HG02610 (cell line): Measurements from ENCODE around the gene CST3.
"Not testable (repeated sequence)": the region's sequence is repeated elsewhere in the genome, so short reads cannot be mapped to it uniquely, and the experiment has no call there.

ENCODE experiments used
- ATAC-seq: cut with Tn5 transposase; IDR thresholded peaks from one replicate; pipeline ENCODE4 v1.9.1; 2021; ENCODE audit warnings: mild to moderate bottlenecking, moderate library complexity; ENCODE audit not compliant: unreplicated experiment

The CST3 gene

GRCh38 chr20:23637282-23638221 lies at the start of gene CST3:
TSS of gene CST3 (minus strand) at chr20:23637955. CDS start at chr20:23637862, 93 bp downstream.
- peak; percentile 45 for ATAC-seq

GRCh38 chr20:23686046-23686750 lies 48.4 kb upstream of the CST3 start:
- ATAC-seq: no peak

GRCh38 chr20:23685529-23685896 lies 47.8 kb upstream of the CST3 start:
- ATAC-seq: not testable (repeated sequence)

- ATAC-seq: no peak
Observed at GRCh38 chr20:23684261-23684660, 46.5 kb upstream of the CST3 start.

- ATAC-seq: no peak
Observed at GRCh38 chr20:23683807-23684206, 46.1 kb upstream of the CST3 start.

GRCh38 chr20:23683281-23683680 lies 45.5 kb upstream of the CST3 start:
- ATAC-seq: no peak

GRCh38 chr20:23680146-23680545 lies 42.4 kb upstream of the CST3 start:
- ATAC-seq: no peak

- ATAC-seq: no peak
Observed at GRCh38 chr20:23679133-23680092, 41.7 kb upstream of the CST3 start.

- ATAC-seq: no peak
Observed at GRCh38 chr20:23673209-23673608, 35.5 kb upstream of the CST3 start.

- no peak for ATAC-seq
Observed at GRCh38 chr20:23672158-23672557, 34.4 kb upstream of the CST3 start.

- ATAC-seq: no peak
Observed at GRCh38 chr20:23671479-23671878, 33.7 kb upstream of the CST3 start.

GRCh38 chr20:23670361-23670760 lies 32.6 kb upstream of the CST3 start:
- ATAC-seq: no peak

GRCh38 chr20:23669866-23670265 lies 32.1 kb upstream of the CST3 start:
- ATAC-seq: no peak

- ATAC-seq: no peak
Observed at GRCh38 chr20:23669327-23669726, 31.6 kb upstream of the CST3 start.

- ATAC-seq: peak; percentile 45
Observed at GRCh38 chr20:23668477-23668951, 30.8 kb upstream of the CST3 start.

- no peak for ATAC-seq
Observed at GRCh38 chr20:23667666-23668065, 29.9 kb upstream of the CST3 start.

- no peak for ATAC-seq
Observed at GRCh38 chr20:23666698-23667097, 28.9 kb upstream of the CST3 start.

- ATAC-seq: no peak
Observed at GRCh38 chr20:23666189-23666588, 28.4 kb upstream of the CST3 start.

GRCh38 chr20:23664954-23665353 lies 27.2 kb upstream of the CST3 start:
- ATAC-seq: no peak

- not testable (repeated sequence) for ATAC-seq
Observed at GRCh38 chr20:23664046-23664445, 26.3 kb upstream of the CST3 start.

GRCh38 chr20:23663180-23663579 lies 25.4 kb upstream of the CST3 start:
- no peak for ATAC-seq
